Esophagus squamous epithelium (tissue), 5 donors: ENCODE measurements around the gene DSCAML1. TPM values are rescaled to one million over a fixed set of nuclear protein-coding genes. Genes with fewer than 3 reads are reported as not detected.

Experiments
- DNase-seq: peaks from one replicate; lab custom pipeline; 2025; lab: John Stamatoyannopoulos, UW
- H3K27ac ChIP-seq, 4 donors: fragments of 200-600 bp; sonication (generic); one replicate each; pipeline ENCODE4 v1.5.1; 2016 to 2019; ENCODE audit warnings: mild to moderate bottlenecking in 1 of 4
- H3K27me3 ChIP-seq, 4 donors: fragments of 200-600 bp; sonication (generic); 1 replicate in 3 of 4; 2 replicates in 1 of 4; pipeline versions ENCODE4 v1.5.1 to v1.6.0; 2017 to 2021; ENCODE audit warnings: antibody characterized with exemption in 1 of 4
- H3K36me3 ChIP-seq, 3 donors: fragments of 200-600 bp; sonication (generic); one replicate each; pipeline ENCODE4 v1.5.1; 2016 to 2019
- H3K4me1 ChIP-seq, 3 donors: fragments of 200-600 bp; sonication (generic); one replicate each; pipeline ENCODE4 v1.5.1; 2017 to 2019
- H3K4me3 ChIP-seq, 4 donors: fragments of 200-600 bp; sonication (generic); 1 replicate in 3 of 4; 2 replicates in 1 of 4; pipeline ENCODE4 v1.5.1; 2016 to 2019; ENCODE audit warnings: mild to moderate bottlenecking in 2 of 4, moderate library complexity in 1 of 4
- H3K9me3 ChIP-seq, 3 donors: fragments of 200-600 bp; sonication (generic); one replicate each; pipeline ENCODE4 v1.5.1; 2016 to 2019
- POLR2A ChIP-seq, 4 donors: fragments of 450-650 bp; IDR thresholded peaks; one replicate each; pipeline ENCODE4 v1.6.1; 2017; ENCODE audit warnings: antibody characterized with exemption in 4 of 4, mild to moderate bottlenecking in 4 of 4, moderate library complexity in 3 of 4
- WGBS, 2 donors: methylation state at CpG; one replicate each; pipeline ENCODE4 v1.1.5; 2018; 5-methylcytosine and 5-hydroxymethylcytosine counted together
- intact Hi-C: fragments of 100-400 bp; cut with DNase I; formaldehyde crosslinking; loops from one replicate; pipeline ENCODE4 v1.15.0; 2022
- total RNA-seq, 4 donors: library from RNA; depleted of rRNA; stranded (reverse); fragments of >200 nt; gene quantifications; one replicate each; pipeline ENCODE4 v1.1.0, GENCODE V29; 2016
- TF ChIP-seq, protein P1 (sequence below), 6 experiments: fragments of 450-650 bp in 4 of 6; fragments of 200-600 bp in 2 of 6; sonication (generic) in 2 of 6; IDR thresholded peaks; one replicate each; pipeline ENCODE4 v1.5.1; 2016 to 2019; ENCODE audit warnings: antibody characterized with exemption in 6 of 6, mild to moderate bottlenecking in 4 of 6, moderate library complexity in 4 of 6
- donor health status: DM: yes; HTN: yes; CAD: no.

DSCAML1 gene
- total RNA-seq, 4 donors from 2014 or later: 0.04 to 0.19 TPM; not detected in 2

DNA sequence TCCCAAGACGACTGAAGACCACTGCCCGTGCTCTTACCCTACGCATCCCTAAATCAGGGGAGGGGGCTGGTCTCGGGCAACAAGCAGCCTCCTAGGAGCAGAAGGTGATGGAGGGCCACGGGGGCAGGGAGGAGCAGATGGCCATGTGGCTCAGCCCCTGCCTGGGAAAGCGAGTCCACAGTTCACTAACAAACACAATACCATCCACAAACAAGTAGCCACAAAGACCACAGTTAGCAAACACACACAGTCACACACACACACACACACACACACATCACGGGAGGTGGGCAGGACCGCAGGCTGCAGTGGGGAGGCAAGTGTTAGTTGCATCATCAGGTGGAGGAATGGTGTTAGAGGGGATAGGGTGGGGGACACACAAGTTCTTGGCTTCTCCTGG is 40.8 kb upstream of the DSCAML1 start:
- intact Hi-C loops: no loop called here
- Histone ChIP-seq H3K4me3 (no peak overlapping the region), H3K4me1 (peaks cover 0 to 11% (median 0%) of the 10 kb centered on the region in 3 donors), H3K27me3 (peaks cover 0 to 47% (median 0%) of the 10 kb centered on the region in 4 donors), H3K36me3 (no peaks in the 10 kb centered on the region), H3K27ac (no peak overlapping the region), H3K9me3 (no peaks in the 10 kb centered on the region)
- WGBS, 2 donors: 40 to 74% methylated on average over 7 to 8 of the region's 8 CpGs
- no peak for DNase-seq
- TF ChIP-seq, protein P1, sequence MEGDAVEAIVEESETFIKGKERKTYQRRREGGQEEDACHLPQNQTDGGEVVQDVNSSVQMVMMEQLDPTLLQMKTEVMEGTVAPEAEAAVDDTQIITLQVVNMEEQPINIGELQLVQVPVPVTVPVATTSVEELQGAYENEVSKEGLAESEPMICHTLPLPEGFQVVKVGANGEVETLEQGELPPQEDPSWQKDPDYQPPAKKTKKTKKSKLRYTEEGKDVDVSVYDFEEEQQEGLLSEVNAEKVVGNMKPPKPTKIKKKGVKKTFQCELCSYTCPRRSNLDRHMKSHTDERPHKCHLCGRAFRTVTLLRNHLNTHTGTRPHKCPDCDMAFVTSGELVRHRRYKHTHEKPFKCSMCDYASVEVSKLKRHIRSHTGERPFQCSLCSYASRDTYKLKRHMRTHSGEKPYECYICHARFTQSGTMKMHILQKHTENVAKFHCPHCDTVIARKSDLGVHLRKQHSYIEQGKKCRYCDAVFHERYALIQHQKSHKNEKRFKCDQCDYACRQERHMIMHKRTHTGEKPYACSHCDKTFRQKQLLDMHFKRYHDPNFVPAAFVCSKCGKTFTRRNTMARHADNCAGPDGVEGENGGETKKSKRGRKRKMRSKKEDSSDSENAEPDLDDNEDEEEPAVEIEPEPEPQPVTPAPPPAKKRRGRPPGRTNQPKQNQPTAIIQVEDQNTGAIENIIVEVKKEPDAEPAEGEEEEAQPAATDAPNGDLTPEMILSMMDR (IDR thresholded peaks at IDR 0.05): no peak
- TF ChIP-seq POLR2A (IDR thresholded peaks at IDR 0.05): no peak

GRCh38 chr11:117837070-117837776 is 40.2 kb upstream of the DSCAML1 start:
- no peak for DNase-seq
- H3K4me1 ChIP-seq: peaks cover 0 to 11% (median 0%) of the 10 kb centered on the region in 3 donors
- no peaks in the 10 kb centered on the region for H3K9me3 ChIP-seq
- H3K36me3 ChIP-seq: no peaks in the 10 kb centered on the region
- H3K27me3 ChIP-seq: peaks cover 0 to 53% (median 0%) of the 10 kb centered on the region in 4 donors
- WGBS, 2 donors: 61 to 82% methylated on average over 8 to 13 of the region's 18 CpGs
- intact Hi-C loops: no loop called here
- H3K4me3 ChIP-seq: no peak overlapping the region
- TF ChIP-seq, protein P1 (IDR thresholded peaks at IDR 0.05): no peak
- no peak for TF ChIP-seq POLR2A (IDR thresholded peaks at IDR 0.05)
- H3K27ac ChIP-seq: no peak overlapping the region

DNA sequence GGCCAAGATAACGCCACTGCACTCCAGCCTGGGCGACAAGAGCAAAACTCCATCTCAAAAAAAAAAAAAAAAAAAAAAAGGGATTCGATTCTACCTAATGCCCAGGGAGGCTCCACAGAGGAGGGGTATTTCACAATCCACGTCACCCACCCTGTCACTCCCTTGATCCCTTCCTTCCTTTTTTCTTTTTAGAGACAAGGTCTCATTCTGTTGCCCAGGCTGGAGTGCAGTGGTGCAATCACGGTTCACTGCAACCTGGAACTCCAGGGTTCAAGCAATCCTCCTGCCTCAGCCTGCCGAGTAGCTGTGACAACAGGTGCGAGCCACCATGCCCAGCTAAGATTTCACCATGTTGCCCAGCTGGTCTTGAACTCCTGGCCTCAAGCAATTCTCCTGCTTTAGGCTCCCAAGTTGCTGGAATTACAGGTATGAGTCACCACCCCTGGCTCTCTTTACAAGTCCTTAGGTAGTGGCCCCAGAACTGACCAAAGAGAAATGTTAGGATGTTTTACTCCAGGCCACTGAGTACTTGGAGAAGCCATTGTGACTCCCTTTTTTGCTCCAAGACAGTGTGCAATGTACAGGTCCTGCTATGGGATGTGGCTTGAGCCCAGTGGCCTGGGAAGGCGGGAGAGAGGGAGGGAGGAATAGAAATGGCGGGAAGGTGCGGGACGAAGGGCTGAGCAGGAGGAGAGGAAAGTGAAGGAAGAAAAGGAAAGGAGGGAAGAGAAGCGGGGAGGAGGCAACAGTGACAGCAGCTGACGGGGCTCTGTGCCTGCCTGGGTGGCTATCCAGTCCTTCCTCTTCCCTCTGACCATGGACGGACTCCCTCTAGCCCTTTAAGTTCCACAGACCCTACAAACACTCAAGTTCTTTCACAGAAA is 39.3 kb upstream of the DSCAML1 start:
- WGBS, 2 donors: 70 to 73% methylated on average over 12 to 14 of the region's 14 CpGs
- intact Hi-C loops: no loop called here
- TF ChIP-seq POLR2A (IDR thresholded peaks at IDR 0.05): no peak
- TF ChIP-seq, protein P1 (IDR thresholded peaks at IDR 0.05): no peak
- Histone ChIP-seq H3K4me3 (no peak overlapping the region), H3K27ac (no peak overlapping the region), H3K36me3 (no peaks in the 10 kb centered on the region), H3K27me3 (peaks cover 0 to 62% (median 0%) of the 10 kb centered on the region in 4 donors), H3K9me3 (no peaks in the 10 kb centered on the region), H3K4me1 (peaks cover 0 to 11% (median 0%) of the 10 kb centered on the region in 3 donors)
- no peak for DNase-seq

DNA sequence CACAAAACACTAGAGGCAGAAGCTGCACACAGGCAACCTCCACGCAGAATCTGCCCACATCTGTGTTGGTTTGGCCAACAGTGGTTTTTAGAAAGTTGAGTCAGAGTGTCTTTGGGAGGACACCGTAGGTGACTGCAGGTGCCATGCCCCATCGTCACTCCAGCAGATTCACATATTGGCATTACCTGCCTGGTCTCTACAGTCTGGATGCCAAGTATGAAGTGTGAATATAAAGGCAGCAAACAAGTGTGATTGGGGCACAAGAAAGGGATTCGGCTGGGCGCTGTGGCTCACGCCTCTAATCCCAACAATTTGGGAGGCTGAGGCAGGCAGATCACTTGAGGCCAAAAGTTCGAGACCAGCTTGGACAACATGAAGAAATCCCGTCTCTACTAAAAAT is 38.6 kb upstream of the DSCAML1 start:
- Histone ChIP-seq H3K4me1 (peaks cover 0 to 19% (median 0%) of the 10 kb centered on the region in 3 donors), H3K36me3 (no peaks in the 10 kb centered on the region), H3K4me3 (no peak overlapping the region), H3K9me3 (no peaks in the 10 kb centered on the region), H3K27ac (no peak overlapping the region), H3K27me3 (peaks cover 0 to 68% (median 0%) of the 10 kb centered on the region in 4 donors)
- DNase-seq: no peak
- intact Hi-C loops: no loop called here
- 90 to 92% methylated on average over 6 to 8 of the region's 8 CpGs for WGBS, 2 donors
- no peak for TF ChIP-seq POLR2A (IDR thresholded peaks at IDR 0.05)
- TF ChIP-seq, protein P1 (IDR thresholded peaks at IDR 0.05): no peak
